ENCODE measurements around the gene LRRC37A3. TPM values are rescaled to one million over a fixed set of nuclear protein-coding genes. Genes with fewer than 3 reads are reported as not detected.

LRRC37A3 gene
- total RNA-seq, 1 donor from 2014 or later, result 38.2 TPM

Other genes with a start within 250 kb of the LRRC37A3 start
- 70.8 and 75.8 TPM in 2 replicates for gene GNA13, start 137.3 kb upstream of the LRRC37A3 start, total RNA-seq
- 3.2 TPM in 2 replicates for gene RGS9, start 217.9 kb upstream of the LRRC37A3 start, total RNA-seq